DOHH2 (cell line): Measurements from ENCODE around the gene SYNJ2BP.

Experiments
- H3F3A ChIP-seq: fragments of 200-600 bp; sonication (generic), shearing (Covaris generic); 2 replicates; pipeline ENCODE4 v1.6.0; 2016; ENCODE audit warnings: antibody characterized with exemption, mild to moderate bottlenecking; ENCODE audit not compliant: control insufficient read depth, insufficient read depth
- H3K27ac ChIP-seq: fragments of 200-600 bp; sonication (generic); 2 replicates; pipeline ENCODE4 v1.5.1; 2014; ENCODE audit warnings: low read depth, mild to moderate bottlenecking, low read length, moderate library complexity
- H3K27me3 ChIP-seq: fragments of 200-600 bp; sonication (generic); 2 replicates; pipeline ENCODE4 v1.6.1; 2014; ENCODE audit warnings: mild to moderate bottlenecking, low read length, mixed read lengths; ENCODE audit not compliant: control insufficient read depth
- H3K36me3 ChIP-seq: fragments of 200-600 bp; sonication (generic); 2 replicates; pipeline ENCODE4 v1.6.1; 2014; ENCODE audit warnings: mild to moderate bottlenecking, low read length, moderate library complexity, mixed read lengths; ENCODE audit not compliant: control insufficient read depth
- H3K4me1 ChIP-seq: fragments of 200-600 bp; sonication (generic); 2 replicates; pipeline ENCODE4 v1.6.1; 2014; ENCODE audit warnings: mild to moderate bottlenecking, low read length, mixed read lengths; ENCODE audit not compliant: control insufficient read depth
- H3K4me2 ChIP-seq: fragments of 200-600 bp; sonication (generic); 2 replicates; pipeline ENCODE4 v1.6.0; 2014; ENCODE audit warnings: mild to moderate bottlenecking, low read length, moderate library complexity
- H3K4me3 ChIP-seq: fragments of 200-600 bp; sonication (generic); 2 replicates; pipeline ENCODE4 v1.5.1; 2014; ENCODE audit warnings: mild to moderate bottlenecking, low read length, mixed read lengths
- H3K79me2 ChIP-seq: fragments of 200-600 bp; sonication (generic); 2 replicates; pipeline ENCODE4 v1.6.1; 2014; ENCODE audit warnings: mild to moderate bottlenecking, low read length, mixed read lengths; ENCODE audit not compliant: control insufficient read depth
- H3K9me2 ChIP-seq: fragments of 200-600 bp; sonication (generic); replicated peaks from 2 replicates; pipeline ENCODE4 v1.6.1; 2014; ENCODE audit warnings: mild to moderate bottlenecking, low read length, mixed read lengths; ENCODE audit not compliant: control insufficient read depth
- H3K9me3 ChIP-seq: fragments of 200-600 bp; sonication (generic); 2 replicates; pipeline ENCODE4 v1.6.1; 2014; ENCODE audit warnings: antibody characterized with exemption, low read length, mixed read lengths; ENCODE audit not compliant: control insufficient read depth, insufficient read depth
- H4K20me1 ChIP-seq: fragments of 200-600 bp; sonication (generic); 2 replicates; pipeline ENCODE4 v1.6.0; 2014; ENCODE audit warnings: low read depth, mild to moderate bottlenecking, antibody characterized with exemption, low read length, moderate library complexity; ENCODE audit not compliant: control insufficient read depth, insufficient read depth
- EZH2phosphoT487 ChIP-seq: fragments of 200-600 bp; sonication (generic); IDR thresholded peaks from 2 replicates; pipeline ENCODE4 v1.6.1; 2017; ENCODE audit warnings: borderline replicate concordance, mild to moderate bottlenecking, antibody characterized with exemption, low read length, moderate library complexity, mixed read lengths
- TF ChIP-seq, protein P1 (sequence below): fragments of 200-600 bp; sonication (generic); IDR thresholded peaks from one replicate; pipeline ENCODE4 v1.5.1; 2014; ENCODE audit warnings: antibody characterized with exemption, mild to moderate bottlenecking, low read depth, low read length; ENCODE audit not compliant: poor library complexity, severe bottlenecking

SYNJ2BP gene

DNA sequence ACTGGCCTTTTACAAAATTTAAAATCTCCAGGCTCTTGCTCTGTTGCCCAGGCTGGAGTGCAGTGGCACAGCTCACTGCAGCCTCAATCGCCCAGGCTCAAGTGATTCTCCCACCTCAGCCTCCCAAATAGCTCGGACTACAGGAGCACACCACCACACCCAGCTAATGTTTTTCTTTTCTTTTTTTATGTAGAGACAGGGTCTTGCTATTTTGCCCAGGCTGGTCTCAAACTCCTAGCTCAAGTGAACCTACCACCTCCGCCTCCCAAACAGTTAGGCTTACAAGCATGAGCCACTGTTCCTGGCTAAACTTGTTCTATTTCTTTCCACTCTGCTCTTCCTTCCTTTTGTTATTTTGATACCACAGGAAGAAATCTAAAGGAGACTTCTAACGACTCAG is 15.2 kb downstream of the SYNJ2BP start:
- no peak overlapping the region for H3K4me2 ChIP-seq
- peaks cover 13% of the 10 kb centered on the region for H3K9me3 ChIP-seq
- no peaks in the 10 kb centered on the region for H3K4me1 ChIP-seq
- H3K27ac ChIP-seq: no peak overlapping the region
- H3K79me2 ChIP-seq: no peaks in the 10 kb centered on the region
- no peaks in the 10 kb centered on the region for H3F3A ChIP-seq
- no peak overlapping the region for H3K4me3 ChIP-seq
- no peaks in the 10 kb centered on the region for H3K36me3 ChIP-seq
- no peaks in the 10 kb centered on the region for H3K27me3 ChIP-seq
- H4K20me1 ChIP-seq: no peaks in the 10 kb centered on the region
- TF ChIP-seq, protein P1, sequence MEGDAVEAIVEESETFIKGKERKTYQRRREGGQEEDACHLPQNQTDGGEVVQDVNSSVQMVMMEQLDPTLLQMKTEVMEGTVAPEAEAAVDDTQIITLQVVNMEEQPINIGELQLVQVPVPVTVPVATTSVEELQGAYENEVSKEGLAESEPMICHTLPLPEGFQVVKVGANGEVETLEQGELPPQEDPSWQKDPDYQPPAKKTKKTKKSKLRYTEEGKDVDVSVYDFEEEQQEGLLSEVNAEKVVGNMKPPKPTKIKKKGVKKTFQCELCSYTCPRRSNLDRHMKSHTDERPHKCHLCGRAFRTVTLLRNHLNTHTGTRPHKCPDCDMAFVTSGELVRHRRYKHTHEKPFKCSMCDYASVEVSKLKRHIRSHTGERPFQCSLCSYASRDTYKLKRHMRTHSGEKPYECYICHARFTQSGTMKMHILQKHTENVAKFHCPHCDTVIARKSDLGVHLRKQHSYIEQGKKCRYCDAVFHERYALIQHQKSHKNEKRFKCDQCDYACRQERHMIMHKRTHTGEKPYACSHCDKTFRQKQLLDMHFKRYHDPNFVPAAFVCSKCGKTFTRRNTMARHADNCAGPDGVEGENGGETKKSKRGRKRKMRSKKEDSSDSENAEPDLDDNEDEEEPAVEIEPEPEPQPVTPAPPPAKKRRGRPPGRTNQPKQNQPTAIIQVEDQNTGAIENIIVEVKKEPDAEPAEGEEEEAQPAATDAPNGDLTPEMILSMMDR: no peak
- no peak for TF ChIP-seq EZH2phosphoT487
- no peaks in the 10 kb centered on the region for H3K9me2 ChIP-seq

GRCh38 chr14:70398706-70399431 is 18.0 kb downstream of the SYNJ2BP start:
- TF ChIP-seq EZH2phosphoT487: no peak
- TF ChIP-seq, protein P1: no peak
- H3K9me3 ChIP-seq: peaks cover 13% of the 10 kb centered on the region
- H3K27me3 ChIP-seq: no peaks in the 10 kb centered on the region
- no peaks in the 10 kb centered on the region for H3K4me1 ChIP-seq
- no peaks in the 10 kb centered on the region for H4K20me1 ChIP-seq
- H3K4me3 ChIP-seq: no peak overlapping the region
- no peak overlapping the region for H3K27ac ChIP-seq
- no peaks in the 10 kb centered on the region for H3K9me2 ChIP-seq
- H3K79me2 ChIP-seq: no peaks in the 10 kb centered on the region
- no peaks in the 10 kb centered on the region for H3K36me3 ChIP-seq
- no peaks in the 10 kb centered on the region for H3F3A ChIP-seq
- no peak overlapping the region for H3K4me2 ChIP-seq

DNA sequence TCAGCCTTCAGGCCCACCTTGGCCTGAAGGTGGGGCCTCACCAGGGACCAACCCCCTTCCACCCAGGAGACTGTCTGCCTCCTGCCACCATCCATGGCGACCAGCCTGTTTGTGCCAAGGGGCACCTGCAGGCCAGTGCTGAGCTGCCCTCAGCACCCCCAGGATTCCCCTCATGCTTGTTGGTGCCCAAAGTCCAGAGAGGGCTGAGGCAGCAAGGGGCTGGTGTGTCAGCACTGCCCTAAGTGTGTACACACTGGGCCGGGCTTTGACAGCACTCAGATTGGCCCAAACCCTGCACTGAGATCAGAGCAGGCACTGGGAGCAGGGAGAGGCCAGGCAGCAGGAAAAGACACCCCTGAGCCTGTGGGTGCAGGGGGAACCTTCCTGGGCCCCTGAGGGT is 18.6 kb downstream of the SYNJ2BP start:
- H3K4me1 ChIP-seq: no peaks in the 10 kb centered on the region
- no peaks in the 10 kb centered on the region for H3K9me2 ChIP-seq
- H3K4me2 ChIP-seq: no peak overlapping the region
- TF ChIP-seq, protein P1: no peak
- TF ChIP-seq EZH2phosphoT487: no peak
- H3F3A ChIP-seq: no peaks in the 10 kb centered on the region
- H3K27ac ChIP-seq: no peak overlapping the region
- H3K9me3 ChIP-seq: peaks cover 13% of the 10 kb centered on the region
- H3K79me2 ChIP-seq: no peaks in the 10 kb centered on the region
- no peaks in the 10 kb centered on the region for H3K27me3 ChIP-seq
- no peaks in the 10 kb centered on the region for H4K20me1 ChIP-seq
- H3K36me3 ChIP-seq: no peaks in the 10 kb centered on the region
- no peak overlapping the region for H3K4me3 ChIP-seq
